Activated CD4-positive, CD25-positive, alpha-beta regulatory T cell treated with anti-CD3 and anti-CD28 coated beads, Interleukin-2, amount 50 U/mL, for 16 hours (primary cell): ENCODE data around the gene EPAS1.

Experiments
- DNase-seq: peaks from one replicate; pipeline ENCODE4 v3.0.0-alpha.2; 2020; ENCODE audit warnings: low read depth, low spot score

EPAS1 gene

GRCh38 chr2:46339676-46340459 lies 42.7 kb downstream of the EPAS1 start:
- no peak for DNase-seq

GRCh38 chr2:46340740-46341420 lies 43.7 kb downstream of the EPAS1 start:
- no peak for DNase-seq

GRCh38 chr2:46342566-46343315 lies 45.5 kb downstream of the EPAS1 start:
- no peak for DNase-seq

- DNase-seq: no peak
These were observed 47.5 kb downstream of the EPAS1 start for GRCh38 chr2:46344706-46345105.

GRCh38 chr2:46345775-46346174 lies 48.6 kb downstream of the EPAS1 start:
- DNase-seq: no peak

- DNase-seq: no peak
These were observed 49.5 kb downstream of the EPAS1 start for GRCh38 chr2:46346719-46347118.

GRCh38 chr2:46347648-46348280 lies 50.6 kb downstream of the EPAS1 start:
- DNase-seq: no peak

GRCh38 chr2:46349115-46349547 lies 51.9 kb downstream of the EPAS1 start:
- no peak for DNase-seq

GRCh38 chr2:46350029-46350689 lies 53.0 kb downstream of the EPAS1 start:
- DNase-seq: no peak

GRCh38 chr2:46351098-46351749 lies 54.0 kb downstream of the EPAS1 start:
- DNase-seq: no peak

- peak; percentile 40 for DNase-seq
These were observed 54.5 kb downstream of the EPAS1 start for GRCh38 chr2:46351750-46352138.

- no peak for DNase-seq
These were observed 55.4 kb downstream of the EPAS1 start for GRCh38 chr2:46352621-46353020.

- no peak for DNase-seq
These were observed 56.3 kb downstream of the EPAS1 start for GRCh38 chr2:46353509-46353908.

GRCh38 chr2:46355756-46356155 lies 58.5 kb downstream of the EPAS1 start:
- no peak for DNase-seq

GRCh38 chr2:46356991-46357390 lies 59.8 kb downstream of the EPAS1 start:
- no peak for DNase-seq

- DNase-seq: no peak
These were observed 61.5 kb downstream of the EPAS1 start for GRCh38 chr2:46358713-46359112.

- DNase-seq: no peak
These were observed 63.1 kb downstream of the EPAS1 start for GRCh38 chr2:46360303-46360702.

GRCh38 chr2:46361920-46362666 lies 64.9 kb downstream of the EPAS1 start:
- no peak for DNase-seq

- no peak for DNase-seq
These were observed 65.4 kb downstream of the EPAS1 start for GRCh38 chr2:46362667-46363012.

GRCh38 chr2:46363535-46364170 lies 66.4 kb downstream of the EPAS1 start:
- DNase-seq: no peak
